Pancreas (tissue), 10 donors: ENCODE results near the gene NEURL4. TPM values are rescaled to one million over a fixed set of nuclear protein-coding genes. Genes with fewer than 3 reads are reported as not detected.
"Not testable (repeated sequence)": the region's sequence is repeated elsewhere in the genome, so short reads cannot be mapped to it uniquely, and the experiment has no call there.

Experiments
- ATAC-seq, 4 donors: fragments of 200-7000 bp; cut with Tn5 transposase; one replicate each; pipeline versions ENCODE4 v1.8.0 to v1.9.1; 2020; ENCODE audit warnings: mild to moderate bottlenecking in 4 of 4, moderate library complexity in 4 of 4
- DNase-seq, 6 donors: peaks; one replicate each; pipeline ENCODE4 v3.0.0-alpha.2; 2020
- FAIRE-seq: peaks from 2 replicates; lab custom pipeline; 2012; peaks lifted over from hg19 to GRCh38; lab: Jason Lieb, UNC
- H3K27ac ChIP-seq, 4 donors: fragments of 200-600 bp; sonication (generic); 1 replicate in 3 of 4; 2 replicates in 1 of 4; pipeline versions ENCODE4 v1.5.0 to v1.8.0; 2020
- H3K27me3 ChIP-seq, 4 donors: fragments of 200-600 bp; one replicate each; pipeline ENCODE4 v1.8.0; 2021
- H3K36me3 ChIP-seq, 3 donors: fragments of 200-600 bp; sonication (generic) in 1 of 3; one replicate each; pipeline versions ENCODE4 v1.5.0 to v1.8.0; 2020 to 2021
- H3K4me1 ChIP-seq, 3 donors: fragments of 200-600 bp; one replicate each; pipeline ENCODE4 v1.8.0; 2021
- H3K4me3 ChIP-seq, 4 donors: fragments of 200-600 bp; sonication (generic) in 2 of 4; one replicate each; pipeline versions ENCODE4 v1.5.0 to v1.8.0; 2020 to 2021
- H3K9me3 ChIP-seq, 4 donors: fragments of 200-600 bp; one replicate each; pipeline ENCODE4 v1.8.0; 2021
- CTCF ChIP-seq, 4 donors: fragments of 200-600 bp; sonication (generic) in 3 of 4; IDR thresholded peaks; one replicate each; pipeline versions ENCODE4 v1.5.0 to v1.8.0; 2021; ENCODE audit warnings: antibody characterized with exemption in 4 of 4
- WGBS, 2 donors: extraction: QIAGEN DNeasy Blood & Tissue Kit; methylation state at CpG; one replicate each; pipeline ENCODE4 v1.1.7; 2013; 5-methylcytosine and 5-hydroxymethylcytosine counted together
- intact Hi-C, 3 donors: fragments of 100-400 bp; cut with DNase I; formaldehyde crosslinking; loops; one replicate each; pipeline versions ENCODE4 v1.11.1 to v1.14.2; 2022
- polyA plus RNA-seq, 2 donors: library from polyadenylated mRNA; stranded (reverse); fragments of 200-250 nt; gene quantifications; one replicate each; pipeline ENCODE4 v1.2.3, GENCODE V29; 2013
- total RNA-seq, 6 donors: library from RNA; stranded (reverse); fragmentation: NEBNext Ultra II Directional in 4 of 6; extraction: Animal tissue kit (Norgen Biotek cat#: 25700) in 4 of 6; gene quantifications; one replicate each; pipeline versions ENCODE4 v1.2.1 to v1.2.4, GENCODE V29; 2021 to 2023
- donor health status: healthy with polysubstance abuse.
- donor health status: DM: no; HTN: no; CAD: no; lungs with moderate emphysema.
- donor health status: DM: no; HTN: no; CAD: no.
- donor health status: control.
- donor health status: control.
- donor health status: Bipolar disorder and iron deficiency.
- donor health status: DM: yes; HTN: yes; CAD: no.
- donor health status: DM: no; HTN: no; CAD: no.
- donor health status: DM: no; HTN: no; CAD: no.
- donor health status: DM: yes; HTN: yes; CAD: no.

NEURL4 gene
- total and polyA plus RNA-seq, 8 donors: 12.6 to 72.1 (median 18.3) TPM

GRCh38 chr17:7367918-7368598, 38.9 kb upstream of the NEURL4 start:
- H3K36me3 ChIP-seq: no peaks in the 10 kb centered on the region
- intact Hi-C loops: no loop called here
- no peak for ATAC-seq
- TF ChIP-seq CTCF (IDR thresholded peaks at IDR 0.05): no peak
- no peak for DNase-seq
- 60 to 66% methylated on average over 13 of the region's 13 CpGs for WGBS, 2 donors
- no peaks in the 10 kb centered on the region for H3K27me3 ChIP-seq
- H3K9me3 ChIP-seq: no peaks in the 10 kb centered on the region
- H3K4me3 ChIP-seq: no peak overlapping the region
- no peak for FAIRE-seq
- no peak overlapping the region for H3K27ac ChIP-seq
- no peaks in the 10 kb centered on the region for H3K4me1 ChIP-seq

- FAIRE-seq (no peak), ATAC-seq (no peak), DNase-seq (no peak)
- WGBS, 2 donors: 80 to 82% methylated on average over 8 of the region's 8 CpGs
- H3K4me1 ChIP-seq: no peaks in the 10 kb centered on the region
- H3K27ac ChIP-seq: no peak overlapping the region
- H3K36me3 ChIP-seq: no peaks in the 10 kb centered on the region
- no peaks in the 10 kb centered on the region for H3K9me3 ChIP-seq
- intact Hi-C loops: no loop called here
- H3K4me3 ChIP-seq: no peak overlapping the region
- no peak for TF ChIP-seq CTCF (IDR thresholded peaks at IDR 0.05)
- H3K27me3 ChIP-seq: no peaks in the 10 kb centered on the region
These were observed 37.9 kb upstream of the NEURL4 start for GRCh38 chr17:7367083-7367482.

- ATAC-seq, FAIRE-seq, H3K27me3 ChIP-seq, H3K4me3 ChIP-seq, H3K36me3 ChIP-seq, H3K9me3 ChIP-seq, DNase-seq, intact Hi-C loops, H3K27ac ChIP-seq, H3K4me1 ChIP-seq: not testable (repeated sequence)
- WGBS, 2 donors: 79 to 82% methylated on average over 6 of the region's 7 CpGs
These were observed 36.8 kb upstream of the NEURL4 start for GRCh38 chr17:7365963-7366362.

GRCh38 chr17:7363311-7363710, 34.2 kb upstream of the NEURL4 start:
- intact Hi-C loops: no loop called here
- 93 to 96% methylated on average over 6 of the region's 6 CpGs for WGBS, 2 donors
- no peak for DNase-seq
- no peak for FAIRE-seq
- Histone ChIP-seq H3K36me3 (no peaks in the 10 kb centered on the region), H3K4me3 (no peak overlapping the region), H3K27ac (no peak overlapping the region), H3K9me3 (no peaks in the 10 kb centered on the region), H3K4me1 (no peaks in the 10 kb centered on the region), H3K27me3 (no peaks in the 10 kb centered on the region)
- ATAC-seq: no peak
- TF ChIP-seq CTCF (IDR thresholded peaks at IDR 0.05): no peak

- 35 to 44% methylated on average over 3 of the region's 3 CpGs for WGBS, 2 donors
- no peak for ATAC-seq
- Histone ChIP-seq H3K4me3 (no peak overlapping the region), H3K9me3 (no peaks in the 10 kb centered on the region), H3K4me1 (no peaks in the 10 kb centered on the region), H3K27ac (no peak overlapping the region), H3K27me3 (no peaks in the 10 kb centered on the region), H3K36me3 (no peaks in the 10 kb centered on the region)
- no peak for TF ChIP-seq CTCF (IDR thresholded peaks at IDR 0.05)
- FAIRE-seq: no peak
- DNase-seq: no peak
- intact Hi-C loops: no loop called here
These were observed 32.8 kb upstream of the NEURL4 start for GRCh38 chr17:7361906-7362305.
